Nephron (organoid): ENCODE measurements around the gene ARHGAP22.

Experiments used
- H3K27ac Mint-ChIP-seq, 3 experiments: 2 replicates each; pipeline ENCODE4 v1.8.0; 2020; ENCODE audit warnings: mixed read lengths in 3 of 3, mild to moderate bottlenecking in 2 of 3, moderate library complexity in 1 of 3
- H3K27me3 Mint-ChIP-seq: 2 replicates; pipeline ENCODE4 v1.8.0; 2021; ENCODE audit warnings: low read depth, mild to moderate bottlenecking, moderate library complexity, mixed read lengths
- H3K36me3 Mint-ChIP-seq: 2 replicates; pipeline ENCODE4 v1.8.0; 2020; ENCODE audit warnings: low read depth, mixed read lengths
- H3K4me1 Mint-ChIP-seq: 2 replicates; pipeline ENCODE4 v1.8.0; 2020; ENCODE audit warnings: mixed read lengths
- H3K4me3 Mint-ChIP-seq, 3 experiments: 2 replicates each; pipeline ENCODE4 v1.8.0; 2020; ENCODE audit warnings: mild to moderate bottlenecking in 3 of 3, mixed read lengths in 3 of 3, moderate library complexity in 2 of 3
- H3K9me3 Mint-ChIP-seq: 2 replicates; pipeline ENCODE4 v1.8.0; 2020; ENCODE audit warnings: mixed read lengths
- CTCF ChIP-seq, 3 experiments: fragments of 200-600 bp; sonication (generic); IDR thresholded peaks; one replicate each; pipeline ENCODE4 v1.5.0; 2021; ENCODE audit warnings: antibody characterized with exemption in 3 of 3; ENCODE audit not compliant: unreplicated experiment in 3 of 3

Gene ARHGAP22

GRCh38 chr10:48492201-48492600, 112.7 kb downstream of the ARHGAP22 start:
- H3K4me3 Mint-ChIP-seq: no peak overlapping the region
- H3K9me3 Mint-ChIP-seq: no peaks in the 10 kb centered on the region
- no peak overlapping the region for H3K27ac Mint-ChIP-seq
- H3K4me1 Mint-ChIP-seq: peaks cover 9% of the 10 kb centered on the region
- no peaks in the 10 kb centered on the region for H3K36me3 Mint-ChIP-seq
- H3K27me3 Mint-ChIP-seq: peaks cover 4% of the 10 kb centered on the region
- no peak for TF ChIP-seq CTCF (IDR thresholded peaks at IDR 0.05; ENCODE audit: unreplicated experiment in 3 of 3)

- no peak for TF ChIP-seq CTCF (IDR thresholded peaks at IDR 0.05; ENCODE audit: unreplicated experiment in 3 of 3)
- Mint-ChIP-seq H3K4me1 (peaks cover 6% of the 10 kb centered on the region), H3K9me3 (no peaks in the 10 kb centered on the region), H3K27me3 (peaks cover 4% of the 10 kb centered on the region), H3K36me3 (no peaks in the 10 kb centered on the region), H3K4me3 (no peak overlapping the region), H3K27ac (no peak overlapping the region)
Observed at GRCh38 chr10:48491392-48492139, 113.3 kb downstream of the ARHGAP22 start.

DNA sequence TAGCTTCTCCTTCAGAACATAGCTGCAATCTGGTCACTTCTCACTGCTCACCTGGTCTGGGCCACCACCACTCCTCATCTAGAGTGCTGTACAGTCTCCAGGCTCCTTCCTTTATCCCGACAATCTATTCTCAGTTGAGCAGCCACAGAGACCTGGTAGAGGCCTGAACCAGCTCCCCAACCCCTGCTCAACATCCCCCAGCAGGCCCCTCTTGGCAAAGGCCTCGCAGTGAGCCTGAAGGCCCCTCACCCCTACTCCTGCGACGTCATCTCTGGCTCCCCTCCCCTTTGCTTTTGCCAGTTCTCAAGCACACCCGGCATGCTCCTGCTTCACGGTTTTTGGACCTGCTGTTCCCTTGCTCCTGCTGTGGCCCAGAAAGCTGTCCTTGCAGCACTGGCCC, 113.9 kb downstream of the ARHGAP22 start:
- H3K27ac Mint-ChIP-seq: no peak overlapping the region
- no peaks in the 10 kb centered on the region for H3K9me3 Mint-ChIP-seq
- no peaks in the 10 kb centered on the region for H3K36me3 Mint-ChIP-seq
- peaks cover 4% of the 10 kb centered on the region for H3K27me3 Mint-ChIP-seq
- peaks cover 6% of the 10 kb centered on the region for H3K4me1 Mint-ChIP-seq
- H3K4me3 Mint-ChIP-seq: no peak overlapping the region
- no peak for TF ChIP-seq CTCF (IDR thresholded peaks at IDR 0.05; ENCODE audit: unreplicated experiment in 3 of 3)

- Mint-ChIP-seq H3K27ac (no peak overlapping the region), H3K4me3 (no peak overlapping the region), H3K27me3 (peaks cover 4% of the 10 kb centered on the region), H3K36me3 (no peaks in the 10 kb centered on the region), H3K4me1 (peaks cover 6% of the 10 kb centered on the region), H3K9me3 (no peaks in the 10 kb centered on the region)
- no peak for TF ChIP-seq CTCF (IDR thresholded peaks at IDR 0.05; ENCODE audit: unreplicated experiment in 3 of 3)
Observed at GRCh38 chr10:48490571-48490940, 114.3 kb downstream of the ARHGAP22 start.

DNA sequence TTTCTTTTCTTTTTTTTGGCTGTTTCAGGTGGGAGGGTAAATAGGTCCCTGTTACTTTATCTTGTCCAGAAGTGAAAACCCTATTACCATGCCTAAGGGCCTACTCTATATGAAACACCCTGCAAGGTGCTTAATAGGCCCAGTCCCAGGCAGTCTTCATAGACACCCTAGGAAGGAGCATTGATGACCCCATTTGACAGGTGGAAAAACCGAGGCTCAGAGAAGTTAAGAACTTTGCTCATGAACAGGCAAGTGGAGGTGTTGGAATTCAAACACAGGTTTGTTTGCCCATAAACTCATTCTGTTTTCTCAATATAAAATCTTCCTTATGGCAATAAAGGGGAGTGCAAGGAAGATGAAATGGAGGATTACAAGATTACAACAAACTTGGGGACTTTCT, 115.8 kb downstream of the ARHGAP22 start:
- Mint-ChIP-seq H3K27me3 (no peaks in the 10 kb centered on the region), H3K4me3 (no peak overlapping the region), H3K36me3 (no peaks in the 10 kb centered on the region), H3K9me3 (no peaks in the 10 kb centered on the region), H3K27ac (no peak overlapping the region), H3K4me1 (peaks cover 6% of the 10 kb centered on the region)
- TF ChIP-seq CTCF (IDR thresholded peaks at IDR 0.05; ENCODE audit: unreplicated experiment in 3 of 3): no peak

- Mint-ChIP-seq H3K4me1 (peaks cover 6% of the 10 kb centered on the region), H3K27ac (no peak overlapping the region), H3K36me3 (no peaks in the 10 kb centered on the region), H3K4me3 (no peak overlapping the region), H3K9me3 (no peaks in the 10 kb centered on the region), H3K27me3 (no peaks in the 10 kb centered on the region)
- no peak for TF ChIP-seq CTCF (IDR thresholded peaks at IDR 0.05; ENCODE audit: unreplicated experiment in 3 of 3)
Observed at GRCh38 chr10:48487244-48487643, 117.6 kb downstream of the ARHGAP22 start.
